ENCODE measurements around the gene NUDCD2.

Gene NUDCD2, protein sequence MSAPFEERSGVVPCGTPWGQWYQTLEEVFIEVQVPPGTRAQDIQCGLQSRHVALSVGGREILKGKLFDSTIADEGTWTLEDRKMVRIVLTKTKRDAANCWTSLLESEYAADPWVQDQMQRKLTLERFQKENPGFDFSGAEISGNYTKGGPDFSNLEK

DNA sequence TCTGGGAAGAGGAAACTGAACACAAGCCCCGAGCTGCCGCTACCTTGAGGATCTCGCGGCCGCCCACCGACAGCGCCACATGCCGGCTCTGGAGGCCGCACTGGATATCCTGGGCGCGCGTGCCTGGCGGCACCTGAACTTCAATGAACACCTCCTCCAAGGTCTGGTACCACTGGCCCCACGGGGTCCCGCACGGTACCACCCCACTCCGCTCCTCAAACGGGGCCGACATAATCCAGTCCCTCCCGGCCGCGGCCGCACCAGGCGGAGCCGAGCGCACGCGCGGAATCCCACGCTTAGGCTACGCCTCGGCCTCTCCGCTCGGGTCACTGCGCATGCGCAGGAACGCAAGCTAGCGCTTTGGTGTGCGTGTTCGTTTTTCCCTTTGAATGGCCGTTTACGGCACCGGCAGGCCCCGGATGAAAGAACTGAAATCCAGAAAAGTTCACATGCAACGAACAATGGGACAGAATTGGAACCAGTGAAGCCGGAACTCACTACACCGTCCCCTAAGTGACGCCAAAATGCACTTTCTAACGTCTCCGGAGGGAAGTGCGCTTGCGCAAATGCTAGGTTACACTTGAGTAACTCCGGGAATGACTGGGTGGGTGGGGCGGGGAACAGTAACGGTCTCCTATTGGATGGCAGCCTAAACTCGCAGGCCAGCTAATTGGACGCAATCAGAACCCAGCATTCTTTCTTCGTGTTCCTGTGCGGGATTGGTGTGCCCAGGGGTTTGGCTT is at the start of gene NUDCD2:
Gene NUDCD2 (minus strand): TSS at position 284 of the 743 bp plus-strand sequence. CDS start 52 bp downstream, at position 232.
- DNase-seq, result peak; percentile 96

DNA sequence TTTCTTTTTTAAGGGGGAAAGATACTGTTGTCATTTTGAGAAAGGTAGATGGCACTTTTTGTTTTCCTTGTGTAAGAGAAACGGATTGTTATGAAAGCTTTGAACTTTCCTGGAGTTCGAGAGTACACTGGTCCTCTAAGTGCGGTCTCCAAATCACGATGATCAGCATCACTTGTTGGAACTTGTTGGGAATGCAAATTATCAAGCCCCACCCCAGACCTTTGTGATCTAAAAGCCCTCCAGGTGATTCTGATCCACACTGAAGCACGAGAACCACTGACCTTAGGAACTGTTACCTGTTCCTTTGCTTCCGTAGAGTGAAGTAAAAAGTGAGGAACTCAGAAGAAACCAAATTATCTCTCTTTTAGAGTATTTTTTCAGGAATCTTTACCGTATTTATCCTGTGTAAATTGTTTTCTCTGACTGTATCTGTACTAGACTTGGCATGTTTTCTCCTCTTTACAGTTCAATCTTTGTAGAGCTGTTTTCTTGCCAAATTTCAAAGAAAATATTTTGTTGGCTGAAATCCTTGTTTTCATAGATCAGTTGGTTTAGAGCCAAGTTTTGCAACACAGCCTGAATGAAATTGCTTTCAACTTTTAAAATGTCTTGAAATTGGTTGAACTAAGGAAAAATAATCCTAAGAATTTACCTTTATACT is 49.5 kb upstream of the NUDCD2 start:
- no peak for DNase-seq

DNA sequence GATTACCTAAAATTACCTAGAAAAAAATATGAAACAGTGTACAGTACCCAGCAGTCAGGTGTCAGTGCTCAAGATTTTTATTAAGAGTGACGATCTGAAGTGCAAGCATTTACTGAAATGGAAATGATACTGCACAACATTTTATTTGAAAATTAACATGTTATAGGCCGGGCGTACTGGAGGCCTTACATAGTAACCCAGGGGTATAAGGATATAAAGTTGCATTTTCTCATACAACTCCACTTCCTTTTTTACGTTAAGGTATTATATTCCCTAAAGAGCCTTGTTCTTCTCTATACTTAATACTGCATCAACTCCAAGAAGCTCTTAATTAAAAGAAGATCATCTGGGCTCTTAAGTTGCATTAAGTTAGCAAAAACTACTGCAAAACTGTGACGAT is 48.9 kb upstream of the NUDCD2 start:
- no peak for DNase-seq

DNA sequence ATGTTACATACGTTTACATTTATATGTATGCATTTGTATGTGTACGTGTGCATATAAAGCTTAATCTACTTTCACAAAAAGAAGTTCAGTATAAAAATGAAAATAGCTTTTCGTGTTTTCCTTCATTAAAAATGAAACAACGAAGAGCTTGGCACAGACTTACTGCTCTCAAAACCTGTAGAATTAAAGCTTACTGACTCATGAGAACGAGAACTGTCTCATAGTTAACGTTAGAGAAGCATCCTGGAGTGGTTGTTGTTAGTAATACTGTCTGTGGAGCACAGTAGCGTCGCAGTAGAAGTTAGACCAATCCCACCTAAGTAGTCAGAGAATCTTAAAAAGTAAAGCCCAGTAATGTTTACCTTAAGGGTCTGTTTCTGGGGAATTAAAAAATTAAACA is 46.8 kb upstream of the NUDCD2 start:
- no peak for DNase-seq

DNA sequence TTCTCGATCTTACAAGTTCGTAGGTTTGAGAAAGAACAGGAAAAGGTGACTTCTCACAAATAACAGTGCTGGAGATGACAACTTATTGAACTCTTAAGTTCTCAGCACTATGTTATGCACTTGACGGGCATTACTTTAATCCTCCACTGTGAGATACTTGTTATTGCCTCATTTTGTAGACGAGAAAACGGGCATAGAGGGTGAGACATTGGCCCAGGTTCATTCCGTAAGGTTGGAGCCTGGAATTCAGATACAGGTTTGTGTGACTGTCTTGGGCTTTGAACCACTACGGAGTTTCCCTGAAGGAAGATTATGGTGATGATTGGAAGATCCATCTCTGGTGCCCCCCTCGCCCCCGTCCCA is 46.2 kb upstream of the NUDCD2 start:
- DNase-seq, result no peak

DNA sequence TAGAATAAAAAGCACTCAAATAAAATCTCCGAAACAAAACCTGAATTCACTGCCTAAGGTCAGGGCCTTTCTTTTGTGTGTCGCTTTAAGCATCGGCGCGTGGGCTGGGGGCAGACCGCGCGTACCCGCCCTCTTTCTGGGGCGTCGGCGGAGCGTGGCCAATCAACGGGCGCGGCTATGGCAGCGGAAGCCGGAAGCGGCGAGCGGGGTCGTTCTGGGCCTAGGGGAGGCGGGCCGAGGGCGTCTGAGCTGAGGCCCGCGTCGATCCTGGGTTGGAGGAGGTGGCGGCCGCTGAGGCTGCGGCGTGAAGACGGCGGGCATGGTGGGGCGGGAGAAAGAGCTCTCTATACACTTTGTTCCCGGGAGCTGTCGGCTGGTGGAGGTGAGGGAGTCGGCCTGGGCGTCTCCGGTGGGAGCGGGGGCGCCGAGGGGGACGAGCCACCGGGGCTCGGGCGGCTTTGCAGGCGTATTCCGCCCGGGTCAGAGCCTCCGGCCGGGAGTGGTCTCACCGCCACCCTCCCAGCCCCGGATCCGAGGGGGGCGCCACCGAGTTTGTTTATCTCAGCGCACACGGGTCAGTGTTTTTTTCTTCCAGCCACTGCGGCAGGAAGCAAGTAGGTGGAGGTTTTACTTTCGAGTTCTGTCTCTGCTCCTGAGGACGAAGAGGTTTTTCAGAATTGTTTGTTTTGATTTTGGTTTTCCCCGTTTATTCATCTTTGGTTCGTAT is 45.6 kb upstream of the NUDCD2 start, which contains the start of gene MAT2B:
Gene MAT2B (plus strand): TSS at position 252 of the 727 bp plus-strand sequence. CDS start 68 bp downstream, at position 320.
- peak; percentile 75 for DNase-seq

DNA sequence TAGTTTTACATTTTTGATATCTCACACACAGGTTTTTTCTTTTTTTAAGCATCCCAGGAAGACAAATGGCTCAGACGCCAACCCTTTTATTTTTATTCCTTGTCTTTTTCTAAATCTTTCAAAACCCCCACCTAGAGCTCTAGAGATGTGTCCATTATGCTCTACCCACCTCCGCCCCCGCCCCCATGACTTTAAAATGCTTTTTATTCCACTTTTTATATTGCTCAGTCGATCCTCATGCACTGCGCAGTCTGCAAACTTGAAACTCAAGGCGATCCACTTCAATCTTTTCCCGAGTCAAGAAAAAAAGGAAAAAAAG is 45.1 kb upstream of the NUDCD2 start:
- DNase-seq, result no peak

DNA sequence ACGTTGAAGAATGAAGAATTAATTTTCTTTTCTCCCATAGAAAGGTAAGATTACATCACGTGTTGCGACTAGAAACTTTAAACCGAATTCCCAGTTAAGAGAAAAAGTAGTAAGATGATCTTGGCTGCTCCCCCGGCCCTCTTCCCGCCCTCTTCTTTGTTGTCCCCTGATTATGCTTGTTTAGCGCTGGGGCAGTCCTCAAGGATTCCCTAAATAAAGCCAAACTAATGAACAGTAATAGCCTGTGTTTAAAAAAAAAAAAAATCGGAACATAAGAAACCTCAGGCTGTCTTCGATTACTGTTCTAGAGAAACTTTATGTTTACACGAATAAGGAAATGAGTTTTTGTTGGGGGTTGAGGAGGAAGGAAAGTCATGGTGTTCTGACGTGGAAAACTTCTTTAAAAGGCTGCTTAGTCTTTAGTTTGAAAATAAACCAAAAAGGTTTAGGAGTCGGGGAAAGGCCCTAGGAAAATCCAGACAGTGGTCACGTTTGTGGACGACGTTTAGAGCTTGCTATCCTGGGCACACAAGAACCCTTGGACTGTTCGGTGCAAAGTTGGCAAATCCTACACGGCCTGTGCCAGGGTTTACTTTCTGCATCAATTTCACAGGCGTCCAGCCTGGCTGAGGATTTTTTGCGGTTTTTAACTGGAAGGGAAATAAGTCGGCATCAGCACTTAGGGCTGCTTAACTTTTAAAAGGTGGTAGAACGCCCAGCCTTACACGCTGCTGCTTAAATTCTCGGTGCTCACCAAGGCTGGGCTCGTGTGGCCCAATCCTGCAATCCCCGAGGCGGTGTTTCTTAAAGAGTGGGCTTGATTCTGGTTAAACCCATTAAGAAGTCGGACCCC is 44.4 kb upstream of the NUDCD2 start:
- peak; percentile 30 for DNase-seq

DNA sequence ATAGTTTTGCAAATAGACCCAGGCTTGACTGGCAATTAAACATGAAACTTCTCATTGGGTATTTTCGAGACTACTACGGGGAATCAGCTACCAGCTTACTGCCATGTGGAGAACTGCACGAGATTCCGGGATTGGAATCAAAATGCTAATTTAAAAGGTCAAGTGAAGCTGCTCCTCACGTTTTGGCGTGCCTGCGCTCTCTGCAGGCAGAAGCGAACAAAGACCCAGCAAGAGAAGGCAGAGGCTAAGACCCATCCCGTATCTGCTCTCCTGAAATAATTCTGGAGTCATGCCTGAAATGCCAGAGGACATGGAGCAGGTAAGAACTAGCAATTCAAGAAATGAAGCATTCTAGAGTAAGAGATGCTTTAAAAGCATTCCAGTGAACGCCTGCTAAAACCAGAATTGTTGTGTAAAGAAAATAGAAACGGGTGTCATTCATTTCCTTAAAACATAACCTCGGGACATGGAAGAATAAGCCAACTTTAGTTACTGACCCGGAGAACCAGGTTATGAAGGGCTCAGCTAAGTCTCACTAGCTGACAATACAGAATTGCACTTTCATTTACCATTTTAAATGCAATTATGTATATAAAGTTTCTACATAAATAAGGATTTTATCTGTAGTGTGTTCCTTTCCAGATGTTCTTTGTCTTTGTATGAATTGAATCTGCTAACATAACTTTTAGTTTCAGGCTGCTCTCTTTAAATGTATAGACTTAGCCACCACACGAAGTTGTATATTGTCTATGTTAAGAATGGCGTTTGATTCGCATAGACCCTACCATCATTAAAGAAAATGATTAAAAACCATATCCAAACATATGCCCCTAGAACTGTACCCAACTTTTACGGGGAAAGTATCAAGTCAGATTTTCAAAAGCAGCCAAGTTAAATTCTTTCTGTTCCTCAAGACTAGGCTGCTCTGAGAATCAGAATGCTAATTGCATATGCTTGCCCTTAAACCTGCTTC is 43.5 kb upstream of the NUDCD2 start:
- DNase-seq, result peak; percentile 82

DNA sequence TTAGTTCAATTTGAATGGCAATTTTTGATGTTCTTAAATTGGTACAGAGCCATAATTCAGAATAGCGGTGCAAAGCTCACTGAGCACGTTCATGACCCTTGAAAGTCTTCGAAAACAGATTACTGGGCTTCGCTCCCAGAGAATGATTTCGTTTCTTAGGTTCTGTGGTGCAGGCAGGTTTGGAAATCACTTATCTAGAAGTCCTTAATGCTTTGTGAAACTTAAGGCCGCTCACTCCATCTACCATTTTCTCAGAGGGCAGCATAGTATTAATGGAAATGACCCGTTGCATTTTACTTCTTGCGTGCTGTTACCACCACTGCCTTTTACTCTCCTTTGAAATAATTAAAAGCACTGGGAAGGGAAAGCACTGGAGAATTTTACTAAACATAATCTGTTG is 42.6 kb upstream of the NUDCD2 start:
- DNase-seq, result no peak

DNA sequence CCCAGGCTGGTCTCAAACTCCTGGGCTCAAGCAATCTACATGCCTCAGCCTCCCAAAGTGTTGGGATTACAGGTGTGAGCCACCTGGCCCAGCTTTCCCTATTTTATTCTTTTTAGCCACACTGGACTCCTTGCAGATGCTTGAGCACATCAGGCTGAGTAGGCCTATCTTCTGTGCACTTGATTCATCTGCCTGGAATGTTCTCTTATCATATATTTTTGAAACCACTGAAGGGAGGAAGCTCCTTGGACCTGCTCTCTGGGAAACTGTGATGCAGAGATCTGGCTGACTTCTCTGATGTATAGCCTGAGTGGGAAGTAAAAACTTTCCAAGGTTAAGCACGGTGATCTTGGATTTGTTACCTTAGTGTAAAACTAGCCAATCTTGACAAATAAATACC is 39.0 kb upstream of the NUDCD2 start:
- DNase-seq, result no peak

DNA sequence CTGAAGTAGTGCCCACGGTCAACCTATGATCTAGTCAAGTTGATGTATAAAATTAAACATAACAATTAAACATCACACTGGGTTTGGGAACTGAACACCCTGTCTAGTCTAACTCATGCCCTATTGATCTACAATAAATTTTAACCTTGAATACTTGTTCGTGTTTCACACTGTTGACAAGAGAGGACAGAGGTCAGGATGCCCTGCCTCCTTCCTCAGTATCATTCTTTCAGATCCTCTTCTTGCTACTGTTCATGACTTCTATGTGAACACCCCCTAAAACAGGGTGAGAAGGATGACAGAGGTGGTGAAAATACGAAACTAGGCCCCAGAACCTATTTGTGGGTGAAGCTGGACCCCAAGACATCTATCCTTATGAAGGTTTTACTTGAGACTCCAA is 37.4 kb upstream of the NUDCD2 start:
- no peak for DNase-seq

DNA sequence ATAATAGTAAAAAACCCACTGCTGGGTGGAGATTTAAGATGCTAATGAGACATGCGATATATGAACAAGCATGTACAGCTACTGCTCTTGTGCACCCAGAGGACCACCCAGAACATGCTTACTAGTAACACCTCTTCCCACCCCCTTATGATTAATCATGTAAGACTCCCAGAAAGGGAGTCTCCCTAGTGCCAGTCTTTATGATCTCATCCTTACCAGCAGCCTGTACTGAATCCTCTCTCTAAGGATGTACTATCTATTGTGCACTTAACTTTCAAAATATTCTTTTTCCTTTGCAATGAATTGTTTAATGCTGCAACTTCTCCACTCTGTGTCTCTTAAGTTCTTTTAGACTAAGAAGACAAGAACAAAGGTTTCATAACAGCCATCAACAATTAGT is 36.4 kb upstream of the NUDCD2 start:
- no peak for DNase-seq

DNA sequence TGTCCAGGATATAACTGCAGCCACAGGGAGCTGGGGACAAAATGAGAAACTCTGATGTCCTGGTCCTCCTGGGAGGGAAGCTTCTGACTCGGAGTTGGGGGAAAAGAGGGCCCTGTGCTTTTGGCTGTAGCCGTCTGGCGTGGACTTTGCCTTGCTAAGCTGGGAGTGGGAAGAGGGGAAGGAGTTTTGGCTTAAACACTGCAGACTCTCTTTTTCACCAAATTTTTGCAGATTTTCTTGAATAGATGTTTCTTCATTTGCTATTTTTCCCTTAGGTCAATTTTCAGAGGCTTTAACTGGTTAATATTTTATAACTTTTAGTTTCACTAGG is 29.8 kb upstream of the NUDCD2 start:
- no peak for DNase-seq

DNA sequence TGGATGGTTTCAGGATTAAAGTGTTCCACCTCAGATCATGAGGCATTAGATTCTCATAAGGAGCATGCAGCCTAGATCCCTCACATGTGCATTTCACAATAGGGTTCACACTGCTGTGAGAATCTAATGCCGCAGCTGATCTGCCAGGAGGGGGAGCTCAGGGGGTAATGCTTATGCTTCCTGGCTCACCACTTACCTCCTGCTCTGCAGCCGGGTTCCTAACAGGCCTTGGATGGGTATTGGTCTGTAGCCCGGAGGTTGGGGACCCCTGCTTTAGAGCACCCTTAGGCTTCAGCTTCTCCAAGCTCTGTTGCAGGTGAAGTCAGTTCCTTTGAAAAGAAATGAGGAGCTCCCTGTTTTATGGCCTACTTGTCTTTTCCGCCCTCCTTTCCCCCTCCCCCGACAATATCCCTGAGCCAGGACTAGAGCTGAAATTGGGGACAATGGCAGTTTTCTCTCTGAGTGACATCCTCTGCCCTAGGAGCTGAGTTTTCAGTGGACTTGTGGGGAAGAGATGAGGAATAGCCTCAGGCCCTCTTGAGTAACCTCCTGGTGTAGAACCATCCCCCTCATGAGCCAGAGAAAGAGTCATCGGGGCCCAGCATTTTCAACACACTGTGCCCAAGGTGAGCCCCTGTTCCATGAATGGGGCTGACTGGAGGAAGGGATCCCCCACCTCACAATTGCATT is 29.3 kb upstream of the NUDCD2 start:
- DNase-seq, result no peak

DNA sequence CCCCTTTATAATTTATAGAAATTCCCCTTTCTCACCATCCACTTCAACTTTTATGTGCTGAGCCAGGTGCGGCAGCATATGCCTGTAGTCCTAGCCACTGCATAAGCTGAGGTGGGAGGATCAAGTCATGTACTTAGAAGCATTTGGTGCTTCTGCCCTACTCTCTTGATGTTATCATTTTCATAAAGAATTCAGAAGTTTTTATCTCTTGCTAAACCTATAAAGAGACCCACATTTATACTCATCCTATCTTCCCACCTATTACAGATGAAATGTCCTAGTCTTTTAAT is 19.0 kb upstream of the NUDCD2 start:
- DNase-seq, result no peak

DNA sequence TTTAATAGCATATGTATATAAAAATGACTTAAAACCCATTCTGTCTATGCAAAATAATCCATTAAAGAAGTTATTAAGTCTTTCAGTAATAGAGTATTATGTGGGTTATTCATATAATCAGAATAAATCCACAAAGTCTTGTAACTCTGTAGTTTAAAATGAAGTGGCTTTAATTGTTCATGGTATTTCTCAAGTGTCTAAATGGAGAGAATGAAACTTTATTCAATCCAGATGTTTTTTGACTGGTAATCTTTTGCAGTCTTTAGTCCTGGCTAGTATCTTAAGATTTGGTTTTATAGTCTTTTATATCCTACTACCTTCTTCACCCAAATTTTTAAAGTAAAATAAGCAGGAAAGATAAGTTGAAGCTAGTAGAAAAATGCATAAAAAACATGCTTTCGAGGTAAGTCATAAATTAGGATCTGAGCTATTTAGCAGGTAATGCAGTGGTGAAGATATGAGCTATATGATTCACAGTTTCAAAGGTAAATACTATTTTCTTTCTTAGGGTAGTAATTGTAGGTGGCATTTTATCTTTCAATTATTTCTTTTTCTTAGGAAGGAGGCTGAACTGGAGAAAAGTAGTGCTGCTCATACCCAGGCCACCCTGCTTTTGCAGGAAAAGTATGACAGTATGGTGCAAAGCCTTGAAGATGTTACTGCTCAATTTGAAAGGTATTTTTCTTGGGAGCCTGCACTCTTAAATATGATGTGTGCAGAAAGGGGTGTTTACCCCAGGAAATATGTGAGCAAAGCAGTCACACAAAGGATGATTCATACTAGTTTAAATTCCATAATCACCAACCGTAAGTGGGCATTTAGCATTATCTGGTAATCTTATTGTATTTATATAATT is 18.5 kb upstream of the NUDCD2 start:
- DNase-seq, result no peak

DNA sequence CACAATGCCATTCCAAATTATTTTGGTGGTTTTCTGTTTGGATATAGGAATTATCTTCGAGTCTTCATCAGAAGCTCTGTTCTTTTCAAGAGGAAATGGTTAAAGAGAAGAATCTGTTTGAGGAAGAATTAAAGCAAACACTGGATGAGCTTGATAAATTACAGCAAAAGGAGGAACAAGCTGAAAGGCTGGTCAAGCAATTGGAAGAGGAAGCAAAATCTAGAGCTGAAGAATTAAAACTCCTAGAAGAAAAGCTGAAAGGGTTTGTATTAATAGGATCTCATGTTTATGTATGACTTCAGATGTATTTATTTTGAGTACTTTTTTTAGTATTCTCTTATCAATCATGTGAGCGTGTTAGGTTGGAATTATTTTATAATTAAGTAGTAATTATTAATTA is 15.5 kb upstream of the NUDCD2 start:
- DNase-seq, result peak; percentile 13

DNA sequence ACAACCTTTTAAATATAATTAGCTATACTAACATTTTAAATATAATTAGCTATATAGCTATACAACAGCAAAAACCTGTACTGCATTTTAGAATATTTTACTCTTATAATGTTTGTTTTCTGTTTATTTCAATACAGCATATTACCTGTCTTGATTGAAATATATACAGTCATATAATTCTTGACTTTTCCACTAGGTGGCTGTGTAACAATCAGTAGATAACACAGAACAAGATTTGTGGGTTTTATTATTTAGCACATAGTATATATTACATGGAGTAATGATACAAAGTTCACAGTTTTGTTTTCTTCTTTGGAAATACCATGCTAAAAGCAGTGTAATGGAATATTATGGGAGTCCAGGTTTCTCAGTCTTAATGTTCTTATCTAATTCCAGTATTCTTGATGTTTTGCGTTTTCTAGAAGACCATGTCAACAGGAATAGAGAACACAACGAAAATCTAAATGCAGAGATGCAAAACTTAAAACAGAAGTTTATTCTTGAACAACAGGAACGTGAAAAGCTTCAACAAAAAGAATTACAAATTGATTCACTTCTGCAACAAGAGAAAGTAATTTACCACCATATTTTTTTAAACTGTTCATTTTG is 13.8 kb upstream of the NUDCD2 start:
- no peak for DNase-seq

DNA sequence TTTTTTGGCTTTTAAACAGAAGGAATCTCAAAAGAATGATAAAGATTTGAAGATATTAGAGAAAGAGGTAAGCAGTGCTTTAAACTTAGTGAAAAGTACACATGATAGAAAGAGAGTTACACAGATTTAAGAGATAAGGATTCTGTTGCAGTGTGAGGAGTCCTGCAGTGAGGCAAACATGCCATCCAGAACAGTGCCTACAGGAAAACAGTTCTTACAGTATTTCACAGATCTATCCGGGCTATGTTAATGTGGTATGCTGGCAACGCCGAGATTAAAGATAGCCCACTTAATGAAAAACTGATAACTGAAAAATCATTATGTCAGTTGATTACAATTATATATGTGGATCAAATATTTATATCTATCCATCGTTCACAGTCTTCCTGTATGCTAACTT is 7.8 kb upstream of the NUDCD2 start:
- DNase-seq, result no peak

Data from GF-D8 (cell line).